H9 (cell line): ENCODE data around the gene HOXC11. TPM values are rescaled to one million over a fixed set of nuclear protein-coding genes. Genes with fewer than 3 reads are reported as not detected.

ENCODE experiments used
- DNase-seq: peaks from one replicate; pipeline ENCODE4 v3.0.0-alpha.2; 2017
- H2AFZ ChIP-seq: one replicate; pipeline ENCODE4 v1.6.1; 2013; ENCODE audit warnings: mild to moderate bottlenecking, low read length, control low read depth, moderate library complexity
- H2AK5ac ChIP-seq: 2 replicates; pipeline ENCODE4 v1.6.1; 2013; ENCODE audit warnings: low read length, control low read depth, mixed read lengths; ENCODE audit not compliant: insufficient read length
- H2BK120ac ChIP-seq: one replicate; pipeline ENCODE4 v1.6.1; 2013; ENCODE audit warnings: low read depth, mild to moderate bottlenecking, low read length, control low read depth, inconsistent platforms; ENCODE audit not compliant: poor library complexity, severe bottlenecking
- H2BK12ac ChIP-seq: 2 replicates; pipeline ENCODE4 v1.6.1; 2013; ENCODE audit warnings: low read length, control low read depth, mixed read lengths, low read depth; ENCODE audit not compliant: insufficient read length
- H2BK15ac ChIP-seq: 2 replicates; pipeline ENCODE4 v1.6.1; 2013; ENCODE audit warnings: low read depth, low read length, control low read depth
- H2BK20ac ChIP-seq: one replicate; pipeline ENCODE4 v1.6.1; 2013; ENCODE audit warnings: low read depth, mild to moderate bottlenecking, low read length, control low read depth, inconsistent platforms; ENCODE audit not compliant: poor library complexity, severe bottlenecking
- H2BK5ac ChIP-seq: 2 replicates; pipeline ENCODE4 v1.6.1; 2013; ENCODE audit warnings: low read length, control low read depth, mixed read lengths; ENCODE audit not compliant: insufficient read length
- H3K14ac ChIP-seq: 2 replicates; pipeline ENCODE4 v1.6.1; 2013; ENCODE audit warnings: low read length, control low read depth; ENCODE audit not compliant: insufficient read depth
- H3K18ac ChIP-seq: 2 replicates; pipeline ENCODE4 v1.6.1; 2013; ENCODE audit warnings: low read depth, mild to moderate bottlenecking, mixed read lengths, low read length, control low read depth; ENCODE audit not compliant: insufficient read length
- H3K23ac ChIP-seq: 2 replicates; pipeline ENCODE4 v1.6.1; 2013; ENCODE audit warnings: low read length, control low read depth, mixed read lengths, low read depth; ENCODE audit not compliant: insufficient read length
- H3K23me2 ChIP-seq: 2 replicates; pipeline ENCODE4 v1.6.1; 2013; ENCODE audit warnings: low read depth, mild to moderate bottlenecking, mixed read lengths, low read length, control low read depth; ENCODE audit not compliant: insufficient read length, poor library complexity, severe bottlenecking
- H3K27ac ChIP-seq: 2 replicates; pipeline ENCODE4 v1.5.1; 2013; ENCODE audit warnings: low read length, control low read depth, mixed read lengths, low read depth; ENCODE audit not compliant: insufficient read length
- H3K27me3 ChIP-seq: 2 replicates; pipeline ENCODE4 v1.6.1; 2013; ENCODE audit warnings: low read length, control low read depth, inconsistent platforms; ENCODE audit not compliant: insufficient read depth
- H3K4ac ChIP-seq: 2 replicates; pipeline ENCODE4 v1.6.1; 2013; ENCODE audit warnings: low read depth, mild to moderate bottlenecking, control low read depth, inconsistent platforms, low read length, moderate library complexity
- H3K4me1 ChIP-seq: 2 replicates; pipeline ENCODE4 v1.6.1; 2013; ENCODE audit warnings: low read length, control low read depth, inconsistent platforms; ENCODE audit not compliant: insufficient read depth
- H3K4me2 ChIP-seq: 2 replicates; pipeline ENCODE4 v1.6.1; 2013; ENCODE audit warnings: low read length, control low read depth, mixed read lengths; ENCODE audit not compliant: insufficient read length, insufficient read depth
- H3K56ac ChIP-seq: 2 replicates; pipeline ENCODE4 v1.6.1; 2013; ENCODE audit warnings: low read depth, mild to moderate bottlenecking, mixed read lengths, low read length, control low read depth; ENCODE audit not compliant: insufficient read length
- H3K79me1 ChIP-seq: 2 replicates; pipeline ENCODE4 v1.6.1; 2013; ENCODE audit warnings: low read depth, mild to moderate bottlenecking, moderate library complexity, low read length, control low read depth, inconsistent platforms; ENCODE audit not compliant: insufficient read depth, poor library complexity, severe bottlenecking
- H3K79me2 ChIP-seq: 2 replicates; pipeline ENCODE4 v1.6.1; 2013; ENCODE audit warnings: low read length, control low read depth, inconsistent platforms; ENCODE audit not compliant: insufficient read depth
- H3K9ac ChIP-seq: 2 replicates; pipeline ENCODE4 v1.6.1; 2013; ENCODE audit warnings: low read length, control low read depth, mixed read lengths; ENCODE audit not compliant: insufficient read length; ENCODE audit errors: extremely low read depth
- H3K9me3 ChIP-seq: one replicate; pipeline ENCODE4 v1.6.1; 2013; ENCODE audit warnings: low read depth, low read length, inconsistent platforms; ENCODE audit not compliant: control insufficient read depth
- H3T11ph ChIP-seq: one replicate; pipeline ENCODE4 v1.6.1; 2013; ENCODE audit warnings: mild to moderate bottlenecking, low read length, control low read depth, inconsistent platforms
- H4K20me1 ChIP-seq: one replicate; pipeline ENCODE4 v1.6.1; 2013; ENCODE audit not compliant: control insufficient read depth, insufficient read length, insufficient read depth
- H4K5ac ChIP-seq: 2 replicates; pipeline ENCODE4 v1.6.1; 2013; ENCODE audit warnings: low read depth, mild to moderate bottlenecking, mixed read lengths, low read length, control low read depth; ENCODE audit not compliant: insufficient read length
- H4K8ac ChIP-seq: replicated peaks from 2 replicates; pipeline ENCODE4 v1.6.1; 2013; ENCODE audit warnings: low read length, control low read depth, mixed read lengths, low read depth; ENCODE audit not compliant: insufficient read length
- H4K91ac ChIP-seq: 2 replicates; pipeline ENCODE4 v1.6.1; 2013; ENCODE audit warnings: low read depth, mild to moderate bottlenecking, moderate library complexity, mixed read lengths, low read length, control low read depth; ENCODE audit not compliant: insufficient read length
- H3K27ac Mint-ChIP-seq, 3 experiments: 2 replicates in 2 of 3; 3 replicates in 1 of 3; pipeline ENCODE4 v1.8.0; 2020 to 2021; ENCODE audit warnings: mixed read lengths in 3 of 3, mild to moderate bottlenecking in 1 of 3, moderate library complexity in 1 of 3
- H3K27me3 Mint-ChIP-seq: 2 replicates; pipeline ENCODE4 v1.8.0; 2021; ENCODE audit warnings: low read depth, mild to moderate bottlenecking, moderate library complexity, mixed read lengths
- H3K36me3 Mint-ChIP-seq, 3 experiments: 2 replicates in 2 of 3; 3 replicates in 1 of 3; pipeline ENCODE4 v1.8.0; 2020 to 2021; ENCODE audit warnings: low read depth in 3 of 3, mixed read lengths in 3 of 3; ENCODE audit not compliant: insufficient read depth in 1 of 3
- H3K4me1 Mint-ChIP-seq, 2 experiments: 2 replicates each; pipeline ENCODE4 v1.8.0; 2020; ENCODE audit warnings: mixed read lengths in 2 of 2
- H3K4me3 Mint-ChIP-seq, 2 experiments: 2 replicates in 1 of 2; 3 replicates in 1 of 2; pipeline ENCODE4 v1.8.0; 2020 to 2021; ENCODE audit warnings: mild to moderate bottlenecking in 2 of 2, mixed read lengths in 2 of 2, moderate library complexity in 1 of 2
- H3K9me3 Mint-ChIP-seq, 2 experiments: 2 replicates in 1 of 2; 3 replicates in 1 of 2; pipeline ENCODE4 v1.8.0; 2020; ENCODE audit warnings: mild to moderate bottlenecking in 2 of 2, mixed read lengths in 2 of 2, moderate library complexity in 1 of 2
- WGBS: extraction: QIAGEN DNeasy Blood & Tissue Kit; methylation state at CpG from one replicate; pipeline ENCODE4 v1.1.7; 2013; ENCODE audit warnings: missing lambda C conversion rate, low lambda C conversion rate, mixed read lengths; ENCODE audit not compliant: insufficient read length; ENCODE audit errors: extremely low coverage; 5-methylcytosine and 5-hydroxymethylcytosine counted together
- total RNA-seq: library from RNA; stranded (reverse); gene quantifications from 2 replicates; pipeline ENCODE4 v1.2.1, GENCODE V29; 2021
- TF ChIP-seq, protein P1 (sequence below): fragments of 200-600 bp; sonication (generic); conservative IDR thresholded peaks from 3 replicates; pipeline ENCODE4 v1.8.0; 2021; ENCODE audit warnings: antibody characterized with exemption, mild to moderate bottlenecking

Gene HOXC11
- total RNA-seq, 1 experiment from 2014 or later: not detected

DNA sequence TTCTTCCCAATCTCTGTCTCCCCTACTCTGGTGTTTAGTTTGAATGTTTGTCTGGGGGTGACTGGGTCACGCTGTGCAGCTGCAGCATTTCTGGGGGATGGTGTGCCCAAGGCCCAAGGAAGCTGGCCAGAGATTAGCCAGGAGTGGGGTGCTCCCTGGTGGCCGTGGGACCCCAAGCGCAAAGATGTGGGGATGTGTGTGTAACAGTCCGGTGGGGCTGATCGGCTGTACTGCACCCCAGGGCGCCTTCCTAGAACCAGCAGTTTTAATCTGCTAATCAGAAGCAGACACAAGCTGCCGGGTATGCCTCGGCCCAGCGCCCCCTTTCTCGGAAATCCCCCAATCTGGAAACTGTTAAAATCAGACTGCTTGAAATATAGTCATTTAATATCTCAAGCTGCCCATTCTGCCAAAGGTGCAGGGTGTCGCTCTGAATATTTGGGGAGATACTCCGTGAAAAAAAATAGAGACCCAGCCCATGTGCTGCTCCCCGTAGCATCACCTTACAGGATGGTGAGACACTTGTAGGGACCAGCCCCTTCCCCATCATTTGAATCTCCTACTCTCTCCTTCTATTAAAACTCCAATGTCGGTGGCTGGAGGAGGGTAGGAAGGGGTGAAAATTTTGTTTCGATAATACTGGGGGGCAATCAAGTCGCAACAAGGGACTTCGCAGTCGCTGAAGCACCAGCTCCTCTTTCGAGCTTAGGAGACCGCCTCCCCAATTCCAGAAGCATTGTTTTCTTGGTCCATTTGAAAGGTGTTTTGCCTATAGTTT is 31.3 kb downstream of the HOXC11 start:
- Histone ChIP-seq H3K27me3 (peaks cover 96% of the 10 kb centered on the region), H3K9ac (no peak overlapping the region)

More for the DNA sequence above, 31.3 kb downstream of the HOXC11 start:
- Histone ChIP-seq H3T11ph (no peak overlapping the region), H3K27ac (no peak overlapping the region), H2BK5ac (no peak overlapping the region), H2BK15ac (no peak overlapping the region), H2AK5ac (no peak overlapping the region), H3K79me1 (no peaks in the 10 kb centered on the region), H3K79me2 (no peaks in the 10 kb centered on the region), H4K8ac (no peak overlapping the region), H4K91ac (no peak overlapping the region), H4K5ac (no peak overlapping the region), H3K9me3 (no peaks in the 10 kb centered on the region), H3K4me1 (no peaks in the 10 kb centered on the region), H3K18ac (no peak overlapping the region), H2BK12ac (no peak overlapping the region), H2BK120ac (no peak overlapping the region), H3K4me2 (no peak overlapping the region), H2AFZ (no peak overlapping the region), H3K56ac (no peak overlapping the region), H3K4ac (no peak overlapping the region), H4K20me1 (no peaks in the 10 kb centered on the region), H3K14ac (no peak overlapping the region), H3K23me2 (no peaks in the 10 kb centered on the region), H2BK20ac (no peak overlapping the region), H3K23ac (no peak overlapping the region)
- H3K4me3 Mint-ChIP-seq: no peak overlapping the region
- peaks cover 100% of the 10 kb centered on the region for H3K27me3 Mint-ChIP-seq
- TF ChIP-seq, protein P1, sequence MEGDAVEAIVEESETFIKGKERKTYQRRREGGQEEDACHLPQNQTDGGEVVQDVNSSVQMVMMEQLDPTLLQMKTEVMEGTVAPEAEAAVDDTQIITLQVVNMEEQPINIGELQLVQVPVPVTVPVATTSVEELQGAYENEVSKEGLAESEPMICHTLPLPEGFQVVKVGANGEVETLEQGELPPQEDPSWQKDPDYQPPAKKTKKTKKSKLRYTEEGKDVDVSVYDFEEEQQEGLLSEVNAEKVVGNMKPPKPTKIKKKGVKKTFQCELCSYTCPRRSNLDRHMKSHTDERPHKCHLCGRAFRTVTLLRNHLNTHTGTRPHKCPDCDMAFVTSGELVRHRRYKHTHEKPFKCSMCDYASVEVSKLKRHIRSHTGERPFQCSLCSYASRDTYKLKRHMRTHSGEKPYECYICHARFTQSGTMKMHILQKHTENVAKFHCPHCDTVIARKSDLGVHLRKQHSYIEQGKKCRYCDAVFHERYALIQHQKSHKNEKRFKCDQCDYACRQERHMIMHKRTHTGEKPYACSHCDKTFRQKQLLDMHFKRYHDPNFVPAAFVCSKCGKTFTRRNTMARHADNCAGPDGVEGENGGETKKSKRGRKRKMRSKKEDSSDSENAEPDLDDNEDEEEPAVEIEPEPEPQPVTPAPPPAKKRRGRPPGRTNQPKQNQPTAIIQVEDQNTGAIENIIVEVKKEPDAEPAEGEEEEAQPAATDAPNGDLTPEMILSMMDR: no peak
- H3K9me3 Mint-ChIP-seq: peaks cover 4 to 6% of the 10 kb centered on the region in 2 experiments; a peak in 3 of 5 replicates
- no peak overlapping the region for H3K27ac Mint-ChIP-seq
- no peak for DNase-seq
- WGBS: no CpG with 5 or more reads among the region's 20 CpGs
- peaks cover 5 to 14% of the 10 kb centered on the region in 2 experiments for H3K4me1 Mint-ChIP-seq
- no peaks in the 10 kb centered on the region for H3K36me3 Mint-ChIP-seq
